Activated CD4-positive, alpha-beta T cell treated with anti-CD3 and anti-CD28 coated beads, Interleukin-2, amount 10 ng/mL, durations not matched to agents 24 days and 14 days (primary cell): ENCODE results near the gene CBLC. TPM values are rescaled to one million over a fixed set of nuclear protein-coding genes. Genes with fewer than 3 reads are reported as not detected.
A peak's percentile ranks its signal among the peaks of the same experiment; 100 is the strongest.

ENCODE experiments used
- DNase-seq: peaks from one replicate; pipeline ENCODE4 v3.0.0; 2022
- H3K27ac Mint-ChIP-seq: one replicate; pipeline ENCODE4 v1.8.0; 2022; ENCODE audit warnings: mild to moderate bottlenecking, mixed read lengths
- H3K27me3 Mint-ChIP-seq: one replicate; pipeline ENCODE4 v1.8.0; 2022; ENCODE audit warnings: mixed read lengths
- H3K36me3 Mint-ChIP-seq: one replicate; pipeline ENCODE4 v1.8.0; 2022; ENCODE audit warnings: low read depth, mild to moderate bottlenecking, mixed read lengths
- H3K4me1 Mint-ChIP-seq: one replicate; pipeline ENCODE4 v1.8.0; 2021; ENCODE audit warnings: mixed read lengths
- H3K4me3 Mint-ChIP-seq: one replicate; pipeline ENCODE4 v1.8.0; 2022; ENCODE audit warnings: mild to moderate bottlenecking, moderate library complexity, mixed read lengths
- H3K9me3 Mint-ChIP-seq: one replicate; pipeline ENCODE4 v1.8.0; 2021; ENCODE audit warnings: mixed read lengths
- intact Hi-C: fragments of 100-400 bp; cut with micrococcal nuclease; formaldehyde crosslinking; loops from one replicate; pipeline ENCODE4 v1.15.1; 2023
- total RNA-seq: library from RNA; stranded (reverse); gene quantifications from 2 replicates; pipeline ENCODE4 v1.2.3, GENCODE V29; 2022

CBLC gene
- total RNA-seq, 1 donor from 2014 or later, result not detected

- Mint-ChIP-seq H3K9me3 (no peaks in the 10 kb centered on the region), H3K4me3 (no peak overlapping the region), H3K36me3 (no peaks in the 10 kb centered on the region), H3K4me1 (peaks cover 31% of the 10 kb centered on the region), H3K27ac (peak overlapping the region; percentile 37), H3K27me3 (peaks cover 8% of the 10 kb centered on the region)
- intact Hi-C loops, result no loop called here
- no peak for DNase-seq
These were observed 35.8 kb upstream of the CBLC start for GRCh38 chr19:44741841-44742329.

- Mint-ChIP-seq H3K36me3 (no peaks in the 10 kb centered on the region), H3K4me3 (no peak overlapping the region), H3K4me1 (peaks cover 30% of the 10 kb centered on the region), H3K9me3 (no peaks in the 10 kb centered on the region), H3K27me3 (peaks cover 6% of the 10 kb centered on the region), H3K27ac (peak overlapping the region; percentile 20)
- intact Hi-C loops, result no loop called here
- no peak for DNase-seq
These were observed 35.2 kb upstream of the CBLC start for GRCh38 chr19:44742330-44743061.

GRCh38 chr19:44744871-44745332, 32.8 kb upstream of the CBLC start:
- H3K9me3 Mint-ChIP-seq, result no peaks in the 10 kb centered on the region
- intact Hi-C loops, result no loop called here
- peaks cover 33% of the 10 kb centered on the region for H3K4me1 Mint-ChIP-seq
- no peak overlapping the region for H3K4me3 Mint-ChIP-seq
- H3K36me3 Mint-ChIP-seq, result peaks cover 14% of the 10 kb centered on the region
- no peak for DNase-seq
- peak overlapping the region; percentile 15 for H3K27ac Mint-ChIP-seq
- H3K27me3 Mint-ChIP-seq, result peaks cover 4% of the 10 kb centered on the region

GRCh38 chr19:44745341-44745831, 32.3 kb upstream of the CBLC start:
- Mint-ChIP-seq H3K4me1 (peaks cover 35% of the 10 kb centered on the region), H3K36me3 (peaks cover 18% of the 10 kb centered on the region), H3K27ac (peak overlapping the region; percentile 94), H3K27me3 (peaks cover 4% of the 10 kb centered on the region), H3K4me3 (no peak overlapping the region), H3K9me3 (no peaks in the 10 kb centered on the region)
- DNase-seq, result no peak
- intact Hi-C loops, result no loop called here

- peaks cover 4% of the 10 kb centered on the region for H3K27me3 Mint-ChIP-seq
- H3K27ac Mint-ChIP-seq, result peak overlapping the region; percentile 94
- peak overlapping the region; percentile 60 for H3K4me3 Mint-ChIP-seq
- no peak for DNase-seq
- intact Hi-C loops, result no loop called here
- H3K36me3 Mint-ChIP-seq, result peaks cover 24% of the 10 kb centered on the region
- H3K9me3 Mint-ChIP-seq, result no peaks in the 10 kb centered on the region
- peaks cover 41% of the 10 kb centered on the region for H3K4me1 Mint-ChIP-seq
These were observed 31.6 kb upstream of the CBLC start for GRCh38 chr19:44745887-44746600.

- Mint-ChIP-seq H3K36me3 (peaks cover 30% of the 10 kb centered on the region), H3K27me3 (peaks cover 4% of the 10 kb centered on the region), H3K4me3 (peak overlapping the region; percentile 93), H3K9me3 (no peaks in the 10 kb centered on the region), H3K4me1 (peaks cover 46% of the 10 kb centered on the region), H3K27ac (peak overlapping the region; percentile 94)
- DNase-seq, result no peak
- intact Hi-C loops, result no loop called here
These were observed 31.1 kb upstream of the CBLC start for GRCh38 chr19:44746616-44746945.

- no peaks in the 10 kb centered on the region for H3K9me3 Mint-ChIP-seq
- peaks cover 4% of the 10 kb centered on the region for H3K27me3 Mint-ChIP-seq
- H3K27ac Mint-ChIP-seq, result peak overlapping the region; percentile 94
- peak; percentile 97 for DNase-seq
- peaks cover 52% of the 10 kb centered on the region for H3K4me1 Mint-ChIP-seq
- intact Hi-C loops, result loop anchor here (1.0 kb wide), 2 partner anchors 23 to 55 kb away; no protein-coding TSS in a partner anchor
- H3K36me3 Mint-ChIP-seq, result peaks cover 35% of the 10 kb centered on the region
- H3K4me3 Mint-ChIP-seq, result peak overlapping the region; percentile 93
These were observed 30.5 kb upstream of the CBLC start for GRCh38 chr19:44746946-44747738.

- Mint-ChIP-seq H3K27me3 (peaks cover 4% of the 10 kb centered on the region), H3K36me3 (peaks cover 42% of the 10 kb centered on the region), H3K4me3 (peak overlapping the region; percentile 93), H3K27ac (peak overlapping the region; percentile 94), H3K4me1 (peaks cover 57% of the 10 kb centered on the region), H3K9me3 (no peaks in the 10 kb centered on the region)
- DNase-seq, result no peak
- intact Hi-C loops, result loop anchor here (1.0 kb wide), 2 partner anchors 22 to 56 kb away; no protein-coding TSS in a partner anchor
These were observed 29.8 kb upstream of the CBLC start for GRCh38 chr19:44747739-44748425.

GRCh38 chr19:44748426-44749254, 29.1 kb upstream of the CBLC start, which contains the start of gene BCL3:
BCL3 (plus strand) TSS chr19:44748708; CDS start chr19:44748791, 83 bp downstream.
- H3K27me3 Mint-ChIP-seq, result peaks cover 6% of the 10 kb centered on the region
- intact Hi-C loops, result no loop called here
- no peaks in the 10 kb centered on the region for H3K9me3 Mint-ChIP-seq
- H3K4me3 Mint-ChIP-seq, result peak within 1 kb of the TSS; percentile 95
- H3K4me1 Mint-ChIP-seq, result peaks cover 61% of the 10 kb centered on the region
- H3K27ac Mint-ChIP-seq, result peak within 1 kb of the TSS; percentile 94
- peaks cover 46% of the 10 kb centered on the region for H3K36me3 Mint-ChIP-seq
- DNase-seq, result peak; percentile 95

- peaks cover 6% of the 10 kb centered on the region for H3K27me3 Mint-ChIP-seq
- DNase-seq, result no peak
- H3K36me3 Mint-ChIP-seq, result peaks cover 51% of the 10 kb centered on the region
- H3K4me1 Mint-ChIP-seq, result peaks cover 64% of the 10 kb centered on the region
- peak overlapping the region; percentile 95 for H3K4me3 Mint-ChIP-seq
- H3K27ac Mint-ChIP-seq, result peak overlapping the region; percentile 86
- no peaks in the 10 kb centered on the region for H3K9me3 Mint-ChIP-seq
- intact Hi-C loops, result no loop called here
These were observed 28.4 kb upstream of the CBLC start for GRCh38 chr19:44749292-44749691.

GRCh38 chr19:44749994-44750393, 27.7 kb upstream of the CBLC start:
- intact Hi-C loops, result loop anchor here (10.0 kb wide), 1 partner anchor 985 kb away; no protein-coding TSS in a partner anchor
- Mint-ChIP-seq H3K9me3 (no peaks in the 10 kb centered on the region), H3K27me3 (peaks cover 6% of the 10 kb centered on the region), H3K4me1 (peaks cover 70% of the 10 kb centered on the region), H3K36me3 (peaks cover 57% of the 10 kb centered on the region), H3K27ac (peak overlapping the region; percentile 86), H3K4me3 (peak overlapping the region; percentile 95)
- DNase-seq, result no peak

GRCh38 chr19:44752123-44752815, 25.4 kb upstream of the CBLC start:
- peak overlapping the region; percentile 84 for H3K27ac Mint-ChIP-seq
- intact Hi-C loops, result loop anchor here (2.0 to 10.0 kb wide), 3 partner anchors 29 to 987 kb away; partner anchors contain the start of gene TOMM40
- H3K36me3 Mint-ChIP-seq, result peaks cover 72% of the 10 kb centered on the region
- DNase-seq, result peak; percentile 66
- H3K4me3 Mint-ChIP-seq, result peak overlapping the region; percentile 95
- peaks cover 2% of the 10 kb centered on the region for H3K27me3 Mint-ChIP-seq
- H3K4me1 Mint-ChIP-seq, result peaks cover 64% of the 10 kb centered on the region
- no peaks in the 10 kb centered on the region for H3K9me3 Mint-ChIP-seq
